ENCODE data around the gene GKN1.
"Not testable (repeated sequence)": the region's sequence is repeated elsewhere in the genome, so short reads cannot be mapped to it uniquely, and the experiment has no call there.

The GKN1 gene

DNA sequence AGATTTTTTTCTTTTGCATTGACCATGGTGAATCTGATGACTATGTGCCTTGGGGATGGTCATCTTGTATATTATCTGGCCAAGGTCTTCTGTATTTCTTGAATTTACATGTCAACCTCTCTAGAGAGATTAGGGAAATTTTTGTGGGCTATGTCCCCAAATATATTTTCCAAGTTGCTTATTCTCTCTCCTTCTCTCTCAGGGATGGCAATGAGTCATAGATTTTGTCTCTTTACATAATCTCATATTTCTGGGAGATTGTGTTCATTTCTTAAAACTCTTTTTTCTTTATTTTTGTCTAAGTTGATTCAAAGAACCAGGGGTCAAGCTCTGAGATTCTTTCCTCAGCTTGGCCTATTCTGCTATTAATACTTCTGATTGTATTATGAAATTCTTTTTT, 31.6 kb upstream of the GKN1 start:
- TF ChIP-seq, protein P1, sequence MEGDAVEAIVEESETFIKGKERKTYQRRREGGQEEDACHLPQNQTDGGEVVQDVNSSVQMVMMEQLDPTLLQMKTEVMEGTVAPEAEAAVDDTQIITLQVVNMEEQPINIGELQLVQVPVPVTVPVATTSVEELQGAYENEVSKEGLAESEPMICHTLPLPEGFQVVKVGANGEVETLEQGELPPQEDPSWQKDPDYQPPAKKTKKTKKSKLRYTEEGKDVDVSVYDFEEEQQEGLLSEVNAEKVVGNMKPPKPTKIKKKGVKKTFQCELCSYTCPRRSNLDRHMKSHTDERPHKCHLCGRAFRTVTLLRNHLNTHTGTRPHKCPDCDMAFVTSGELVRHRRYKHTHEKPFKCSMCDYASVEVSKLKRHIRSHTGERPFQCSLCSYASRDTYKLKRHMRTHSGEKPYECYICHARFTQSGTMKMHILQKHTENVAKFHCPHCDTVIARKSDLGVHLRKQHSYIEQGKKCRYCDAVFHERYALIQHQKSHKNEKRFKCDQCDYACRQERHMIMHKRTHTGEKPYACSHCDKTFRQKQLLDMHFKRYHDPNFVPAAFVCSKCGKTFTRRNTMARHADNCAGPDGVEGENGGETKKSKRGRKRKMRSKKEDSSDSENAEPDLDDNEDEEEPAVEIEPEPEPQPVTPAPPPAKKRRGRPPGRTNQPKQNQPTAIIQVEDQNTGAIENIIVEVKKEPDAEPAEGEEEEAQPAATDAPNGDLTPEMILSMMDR (conservative IDR thresholded peaks at IDR 0.05; ENCODE audit: low read length): no peak
- H3K4me3 ChIP-seq (ENCODE audit: low read length): no peak overlapping the region
- DNase-seq (ENCODE audit: low read depth): no peak

DNA sequence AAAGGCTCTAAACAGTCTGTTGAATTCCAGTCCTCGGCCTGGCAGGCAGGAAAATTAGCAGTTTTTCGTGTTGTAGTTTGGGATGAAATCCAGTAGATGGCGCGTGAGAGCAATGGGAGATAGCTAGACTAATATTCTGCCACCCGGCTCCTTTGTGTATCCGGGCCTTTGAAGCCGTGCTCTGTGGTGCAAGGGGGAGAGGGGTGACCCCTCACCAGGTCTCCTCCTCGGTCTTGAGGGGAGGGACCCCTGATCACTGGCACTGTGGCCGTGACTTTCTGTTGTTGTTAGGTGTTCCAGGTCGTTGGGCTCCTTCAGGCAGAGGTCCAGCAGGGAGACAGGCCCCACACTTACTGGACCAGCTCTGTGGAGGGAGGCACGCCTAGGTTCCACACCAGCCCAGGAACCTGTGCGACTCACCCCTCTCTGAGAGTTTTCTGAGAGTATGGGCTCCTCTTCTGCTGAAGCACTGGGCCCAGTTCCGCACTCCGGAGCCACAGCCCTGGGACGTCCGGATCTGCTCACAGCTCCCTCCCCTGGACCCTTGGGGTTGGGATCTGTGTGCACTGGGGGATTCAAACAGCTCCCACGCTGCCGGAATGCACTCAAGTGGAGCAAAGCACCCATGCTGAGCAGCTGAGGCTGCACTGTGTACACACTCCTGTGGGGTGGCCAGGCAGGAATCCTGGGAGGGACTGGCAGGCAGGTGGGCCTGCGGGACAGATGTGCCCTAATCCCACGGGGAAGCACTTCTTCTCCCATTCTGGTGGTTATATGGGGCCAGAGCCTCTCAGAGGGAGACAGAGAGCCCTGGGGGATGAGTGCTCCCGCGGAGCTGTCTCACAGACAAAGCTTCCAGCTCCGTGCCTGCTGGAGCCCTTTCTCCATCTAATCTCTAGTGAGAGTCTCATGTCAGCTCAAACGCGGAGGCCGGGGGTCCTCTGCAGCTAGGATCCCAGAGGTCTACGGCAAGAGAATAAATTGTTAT, 30.6 kb upstream of the GKN1 start:
- peak; percentile 55 for DNase-seq (ENCODE audit: low read depth)
- TF ChIP-seq, protein P1 (conservative IDR thresholded peaks at IDR 0.05; ENCODE audit: low read length): peak; percentile 83
- H3K4me3 ChIP-seq (ENCODE audit: low read length): no peak overlapping the region

DNA sequence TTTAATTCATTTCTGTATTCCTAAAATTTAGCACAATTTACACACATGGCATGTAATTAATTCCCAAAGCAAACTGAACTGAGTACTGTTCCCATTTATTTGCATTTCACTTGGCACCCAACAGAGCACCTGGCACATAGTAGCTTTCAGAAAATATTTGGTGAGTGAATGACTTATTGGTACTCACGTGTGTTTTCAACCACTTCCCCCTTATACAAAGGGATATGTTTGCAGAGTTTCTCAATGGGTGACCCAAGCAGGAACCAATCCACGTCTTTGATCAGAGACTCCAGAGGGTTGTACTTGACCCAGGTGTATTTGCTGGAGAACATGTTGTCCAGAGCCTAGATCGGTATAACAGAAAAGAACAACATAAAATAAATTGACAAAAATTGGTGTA, 28.3 kb upstream of the GKN1 start:
- no peak for DNase-seq (ENCODE audit: low read depth)
- H3K4me3 ChIP-seq (ENCODE audit: low read length): no peak overlapping the region
- TF ChIP-seq, protein P1 (conservative IDR thresholded peaks at IDR 0.05; ENCODE audit: low read length): no peak

DNA sequence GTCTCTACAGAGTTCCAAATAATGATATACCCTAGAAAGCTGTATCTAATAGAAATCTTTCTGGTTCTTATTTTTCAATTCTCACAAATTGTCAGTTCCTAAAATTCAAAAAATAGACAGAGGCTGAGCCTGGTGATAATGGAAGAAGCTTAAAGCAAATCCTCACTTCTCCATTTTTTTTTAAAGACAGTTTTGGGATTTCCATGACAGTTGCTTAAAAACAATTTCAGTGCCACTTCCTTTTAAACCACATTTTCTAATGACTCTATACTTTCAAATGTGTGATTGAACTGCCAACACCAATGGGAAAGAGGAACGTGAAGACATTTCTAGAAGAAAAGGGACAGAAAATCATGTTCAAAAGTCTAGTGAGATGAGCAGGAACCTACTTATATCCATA, 25.7 kb upstream of the GKN1 start:
- no peak for DNase-seq (ENCODE audit: low read depth)
- TF ChIP-seq, protein P1 (conservative IDR thresholded peaks at IDR 0.05; ENCODE audit: low read length): no peak
- H3K4me3 ChIP-seq (ENCODE audit: low read length): no peak overlapping the region

DNA sequence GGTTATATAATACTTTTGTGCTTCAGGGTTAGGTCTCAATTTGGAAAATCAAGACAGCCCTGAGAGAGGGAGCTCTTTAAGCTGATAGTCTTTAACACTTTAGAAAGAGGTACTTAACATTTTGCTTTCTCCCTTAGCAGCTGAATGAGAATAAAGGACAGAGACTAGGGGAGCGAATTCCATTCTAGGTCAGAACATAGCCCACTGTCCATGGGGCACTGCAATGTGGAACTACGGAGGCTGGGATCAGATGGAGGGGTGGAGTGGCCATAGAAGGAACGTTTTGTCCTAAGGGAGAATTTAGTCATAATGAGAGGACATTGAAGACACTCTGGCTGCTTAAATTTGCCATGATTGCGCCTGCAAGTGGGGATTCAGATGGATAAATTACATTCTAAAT, 22.5 kb upstream of the GKN1 start:
- TF ChIP-seq, protein P1 (conservative IDR thresholded peaks at IDR 0.05; ENCODE audit: low read length): no peak
- H3K4me3 ChIP-seq (ENCODE audit: low read length): no peak overlapping the region
- no peak for DNase-seq (ENCODE audit: low read depth)

DNA sequence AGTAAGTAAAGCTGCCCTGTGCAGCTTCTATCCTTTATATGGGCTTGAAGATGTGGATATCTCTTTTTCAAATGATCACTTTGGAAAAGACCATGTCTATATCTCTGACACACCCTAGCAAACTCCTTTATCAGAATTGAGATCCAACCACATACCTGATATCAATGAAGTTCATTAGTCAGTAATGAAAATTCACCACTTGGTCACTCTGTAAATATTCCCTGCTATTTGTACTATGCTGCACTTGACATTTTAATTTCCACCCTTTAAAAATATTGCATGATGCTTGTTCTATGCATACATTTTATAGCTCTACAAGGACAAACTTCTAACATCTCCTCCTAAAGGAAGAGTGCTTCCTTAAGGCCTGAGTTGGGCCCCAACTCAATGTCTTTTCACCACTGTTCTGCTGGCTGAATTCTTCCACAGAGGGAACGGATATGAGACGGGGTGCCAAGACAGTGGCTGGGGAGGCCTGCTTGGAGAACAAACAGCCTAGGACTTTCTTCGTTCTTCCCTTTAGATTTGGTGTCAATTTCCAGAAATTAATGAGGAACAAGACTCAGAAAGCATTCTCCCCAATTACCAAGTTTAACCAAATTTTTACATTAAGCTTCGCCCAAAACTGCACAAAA, 21.4 kb upstream of the GKN1 start, which contains the start of gene GKN2:
GKN2 (minus strand) TSS at position 7 of the 635 bp plus-strand sequence. CDS start 32 bp downstream, outside the sequence.
- no peak within 1 kb of the TSS for H3K4me3 ChIP-seq (ENCODE audit: low read length)
- TF ChIP-seq, protein P1 (conservative IDR thresholded peaks at IDR 0.05; ENCODE audit: low read length): no peak
- no peak for DNase-seq (ENCODE audit: low read depth)

DNA sequence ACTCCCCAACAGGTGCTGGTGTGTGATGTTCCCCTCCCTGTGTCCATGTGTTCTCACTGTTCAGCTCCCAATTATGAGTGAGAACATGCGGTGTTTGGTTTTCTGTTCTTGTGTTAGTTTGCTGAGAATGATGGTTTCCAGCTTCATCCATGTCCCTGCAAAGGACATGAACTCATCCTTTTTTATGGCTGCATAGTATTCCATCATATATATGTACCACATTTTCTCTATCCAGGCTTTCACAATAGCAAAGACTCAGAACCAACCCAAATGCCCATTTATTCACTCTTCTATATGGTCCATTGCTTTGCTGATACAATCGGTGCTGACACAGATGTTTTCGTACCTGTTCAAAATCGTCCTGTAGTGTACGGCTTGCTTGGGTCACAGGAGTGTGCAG, 19.0 kb upstream of the GKN1 start:
- not testable (repeated sequence) for DNase-seq (ENCODE audit: low read depth); H3K4me3 ChIP-seq (ENCODE audit: low read length)
